ENCODE measurements around the gene NIPAL1. TPM values are rescaled to one million over a fixed set of nuclear protein-coding genes. Genes with fewer than 3 reads are reported as not detected.
"Not testable (repeated sequence)": the region's sequence is repeated elsewhere in the genome, so short reads cannot be mapped to it uniquely, and the experiment has no call there.

Gene NIPAL1
- total RNA-seq, 1 donor from 2014 or later, result 0.13 TPM

DNA sequence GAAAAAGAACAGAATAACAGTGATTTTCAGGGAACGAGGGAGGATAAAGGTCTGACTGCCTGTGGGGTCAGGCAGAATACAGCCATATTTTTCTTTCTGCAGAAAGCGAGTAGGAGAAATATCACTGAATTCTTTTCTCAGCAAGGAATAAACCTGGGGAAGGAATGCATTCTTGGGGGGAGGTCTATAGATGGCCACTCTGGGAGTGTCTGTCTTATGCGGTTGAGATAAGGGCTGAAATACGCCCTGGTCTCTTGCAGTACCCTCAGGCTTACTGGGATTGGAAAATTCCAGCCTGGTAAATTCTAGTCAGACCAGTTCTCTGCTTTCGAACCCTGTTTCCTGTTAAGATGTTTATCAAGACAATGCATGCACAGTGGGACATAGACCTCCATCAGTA is 26.4 kb upstream of the NIPAL1 start:
- Mint-ChIP-seq H3K27me3 (ENCODE audit: unreplicated experiment) (peaks cover 17% of the 10 kb centered on the region), H3K36me3 (ENCODE audit: unreplicated experiment) (no peaks in the 10 kb centered on the region), H3K9me3 (ENCODE audit: unreplicated experiment) (peaks cover 14% of the 10 kb centered on the region), H3K27ac (ENCODE audit: unreplicated experiment) (no peak overlapping the region), H3K4me1 (ENCODE audit: unreplicated experiment) (no peaks in the 10 kb centered on the region), H3K4me3 (ENCODE audit: unreplicated experiment) (no peak overlapping the region)
- TF ChIP-seq, protein P1, sequence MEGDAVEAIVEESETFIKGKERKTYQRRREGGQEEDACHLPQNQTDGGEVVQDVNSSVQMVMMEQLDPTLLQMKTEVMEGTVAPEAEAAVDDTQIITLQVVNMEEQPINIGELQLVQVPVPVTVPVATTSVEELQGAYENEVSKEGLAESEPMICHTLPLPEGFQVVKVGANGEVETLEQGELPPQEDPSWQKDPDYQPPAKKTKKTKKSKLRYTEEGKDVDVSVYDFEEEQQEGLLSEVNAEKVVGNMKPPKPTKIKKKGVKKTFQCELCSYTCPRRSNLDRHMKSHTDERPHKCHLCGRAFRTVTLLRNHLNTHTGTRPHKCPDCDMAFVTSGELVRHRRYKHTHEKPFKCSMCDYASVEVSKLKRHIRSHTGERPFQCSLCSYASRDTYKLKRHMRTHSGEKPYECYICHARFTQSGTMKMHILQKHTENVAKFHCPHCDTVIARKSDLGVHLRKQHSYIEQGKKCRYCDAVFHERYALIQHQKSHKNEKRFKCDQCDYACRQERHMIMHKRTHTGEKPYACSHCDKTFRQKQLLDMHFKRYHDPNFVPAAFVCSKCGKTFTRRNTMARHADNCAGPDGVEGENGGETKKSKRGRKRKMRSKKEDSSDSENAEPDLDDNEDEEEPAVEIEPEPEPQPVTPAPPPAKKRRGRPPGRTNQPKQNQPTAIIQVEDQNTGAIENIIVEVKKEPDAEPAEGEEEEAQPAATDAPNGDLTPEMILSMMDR (IDR thresholded peaks at IDR 0.05), result no peak
- DNase-seq (ENCODE audit: extremely low spot score, unreplicated experiment), result no peak

DNA sequence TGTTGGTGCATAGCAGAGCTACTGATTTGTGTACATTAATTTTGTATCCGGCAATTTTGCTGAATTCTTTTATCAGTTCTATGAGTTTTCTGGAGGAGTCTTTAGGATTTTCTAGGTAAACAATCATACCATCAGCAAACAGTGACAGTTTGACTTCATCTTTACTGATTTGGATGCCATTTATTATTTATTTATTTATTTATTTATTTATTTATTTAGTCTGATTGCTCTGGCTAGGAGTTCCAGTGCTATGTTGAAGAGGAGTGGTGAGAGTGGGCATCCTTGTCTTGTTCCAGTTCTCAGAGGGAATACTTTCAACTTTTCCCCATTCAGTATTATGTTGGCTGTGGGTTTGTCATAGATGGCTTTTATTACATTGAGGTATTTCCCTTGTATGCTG is 24.1 kb upstream of the NIPAL1 start:
- H3K4me3 Mint-ChIP-seq (ENCODE audit: unreplicated experiment); H3K27ac Mint-ChIP-seq (ENCODE audit: unreplicated experiment); H3K36me3 Mint-ChIP-seq (ENCODE audit: unreplicated experiment); DNase-seq (ENCODE audit: extremely low spot score, unreplicated experiment); H3K4me1 Mint-ChIP-seq (ENCODE audit: unreplicated experiment): not testable (repeated sequence)
- Mint-ChIP-seq H3K27me3 (ENCODE audit: unreplicated experiment) (peaks cover 12% of the 10 kb centered on the region), H3K9me3 (ENCODE audit: unreplicated experiment) (peaks cover 17% of the 10 kb centered on the region)

DNA sequence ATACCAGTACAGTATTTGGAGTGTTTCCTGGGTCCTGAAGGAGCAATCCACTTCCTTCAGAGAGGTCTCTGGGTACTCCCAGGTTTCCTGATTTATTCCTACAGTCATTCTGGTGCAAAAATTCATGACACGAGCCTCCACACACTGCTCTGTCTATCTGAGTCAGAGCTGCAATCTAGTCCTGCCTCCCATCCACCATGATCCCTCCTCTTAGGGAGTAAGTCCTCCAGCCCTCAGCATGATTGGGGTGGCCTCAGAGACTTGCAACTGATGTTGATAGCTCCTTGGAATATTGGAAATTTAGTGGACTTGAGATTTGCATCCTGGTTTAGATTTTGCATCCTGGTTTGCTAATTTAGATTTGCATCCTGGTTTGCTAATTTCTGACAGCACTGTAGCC is 20.6 kb upstream of the NIPAL1 start:
- DNase-seq (ENCODE audit: extremely low spot score, unreplicated experiment), result no peak
- TF ChIP-seq, protein P1 (IDR thresholded peaks at IDR 0.05), result no peak
- Mint-ChIP-seq H3K27ac (ENCODE audit: unreplicated experiment) (no peak overlapping the region), H3K9me3 (ENCODE audit: unreplicated experiment) (peaks cover 11% of the 10 kb centered on the region), H3K27me3 (ENCODE audit: unreplicated experiment) (peaks cover 10% of the 10 kb centered on the region), H3K4me1 (ENCODE audit: unreplicated experiment) (no peaks in the 10 kb centered on the region), H3K36me3 (ENCODE audit: unreplicated experiment) (no peaks in the 10 kb centered on the region), H3K4me3 (ENCODE audit: unreplicated experiment) (no peak overlapping the region)

DNA sequence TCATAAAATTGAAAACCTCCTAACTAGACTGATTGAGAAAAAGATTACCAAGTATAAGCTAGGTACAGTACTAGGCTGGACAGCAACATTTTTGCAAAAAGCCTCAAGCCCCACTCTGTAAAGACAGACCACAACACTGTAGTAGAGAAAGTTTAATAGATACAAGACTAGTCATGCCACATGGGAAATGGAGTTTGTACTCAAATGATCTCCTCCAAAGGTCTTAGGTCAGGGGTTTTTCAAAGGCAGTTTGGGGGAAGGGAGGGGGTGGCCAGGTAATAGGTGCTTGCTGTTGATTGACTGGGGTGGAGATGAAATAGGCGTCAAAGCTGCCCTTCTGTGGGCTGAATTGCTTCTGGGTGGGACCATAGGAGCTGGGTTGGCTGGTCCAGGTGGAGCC is 14.3 kb upstream of the NIPAL1 start:
- Mint-ChIP-seq H3K4me1 (ENCODE audit: unreplicated experiment) (no peaks in the 10 kb centered on the region), H3K9me3 (ENCODE audit: unreplicated experiment) (peaks cover 10% of the 10 kb centered on the region), H3K27ac (ENCODE audit: unreplicated experiment) (no peak overlapping the region), H3K4me3 (ENCODE audit: unreplicated experiment) (no peak overlapping the region), H3K27me3 (ENCODE audit: unreplicated experiment) (peaks cover 8% of the 10 kb centered on the region), H3K36me3 (ENCODE audit: unreplicated experiment) (no peaks in the 10 kb centered on the region)
- no peak for DNase-seq (ENCODE audit: extremely low spot score, unreplicated experiment)
- TF ChIP-seq, protein P1 (IDR thresholded peaks at IDR 0.05), result no peak

DNA sequence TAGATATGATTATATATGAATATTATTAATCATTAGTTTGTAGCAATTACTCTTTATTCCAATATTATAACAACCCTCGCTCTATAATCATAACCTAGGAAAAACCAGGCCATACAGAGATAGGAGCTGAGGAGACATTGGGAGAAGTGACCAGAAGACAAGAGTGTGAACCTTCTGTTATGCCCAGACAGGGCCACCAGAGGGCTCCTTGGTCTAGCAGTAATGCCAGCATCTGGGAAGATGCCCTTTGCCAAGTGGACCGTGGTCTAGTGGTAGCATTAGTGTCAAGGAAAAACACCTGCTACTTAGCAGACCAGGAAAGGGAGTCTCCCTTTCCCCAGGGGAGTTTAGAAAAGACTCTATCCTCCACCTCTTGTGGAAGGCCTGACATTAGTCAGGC is 13.0 kb upstream of the NIPAL1 start:
- H3K9me3 Mint-ChIP-seq (ENCODE audit: unreplicated experiment), result peaks cover 14% of the 10 kb centered on the region
- TF ChIP-seq, protein P1 (IDR thresholded peaks at IDR 0.05), result peak; percentile 56
- not testable (repeated sequence) for H3K27ac Mint-ChIP-seq (ENCODE audit: unreplicated experiment); H3K27me3 Mint-ChIP-seq (ENCODE audit: unreplicated experiment); H3K4me3 Mint-ChIP-seq (ENCODE audit: unreplicated experiment); DNase-seq (ENCODE audit: extremely low spot score, unreplicated experiment); H3K36me3 Mint-ChIP-seq (ENCODE audit: unreplicated experiment); H3K4me1 Mint-ChIP-seq (ENCODE audit: unreplicated experiment)

DNA sequence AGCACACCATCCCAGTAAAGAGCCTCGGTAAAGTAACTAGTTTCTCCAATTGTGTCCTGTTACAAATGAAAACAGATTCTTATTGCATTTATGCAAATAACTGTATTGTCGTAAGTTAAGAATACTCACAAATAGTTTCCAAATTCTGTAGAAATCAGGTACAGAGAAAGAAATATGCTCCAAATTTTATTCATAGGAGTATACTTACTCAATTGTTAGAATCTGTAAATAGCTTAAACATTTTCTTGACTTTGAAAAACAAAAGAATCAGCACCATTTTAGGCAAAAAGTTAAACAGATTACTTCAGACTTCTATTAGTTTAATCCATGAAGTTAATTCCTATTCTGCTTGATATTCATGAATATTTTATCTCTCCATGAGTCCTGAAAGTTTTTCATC is 10.8 kb upstream of the NIPAL1 start:
- DNase-seq (ENCODE audit: extremely low spot score, unreplicated experiment), result no peak
- Mint-ChIP-seq H3K36me3 (ENCODE audit: unreplicated experiment) (no peaks in the 10 kb centered on the region), H3K9me3 (ENCODE audit: unreplicated experiment) (peaks cover 23% of the 10 kb centered on the region), H3K27me3 (ENCODE audit: unreplicated experiment) (peaks cover 7% of the 10 kb centered on the region), H3K4me1 (ENCODE audit: unreplicated experiment) (no peaks in the 10 kb centered on the region), H3K4me3 (ENCODE audit: unreplicated experiment) (no peak overlapping the region), H3K27ac (ENCODE audit: unreplicated experiment) (no peak overlapping the region)
- TF ChIP-seq, protein P1 (IDR thresholded peaks at IDR 0.05), result no peak

All from osteocyte (in vitro differentiated cells).